ENCODE results near the gene OBSCN.

Gene OBSCN

GRCh38 chr1:228277491-228278431 is 69.9 kb downstream of the OBSCN start:
- no peak for DNase-seq (ENCODE audit: low spot score)

DNA sequence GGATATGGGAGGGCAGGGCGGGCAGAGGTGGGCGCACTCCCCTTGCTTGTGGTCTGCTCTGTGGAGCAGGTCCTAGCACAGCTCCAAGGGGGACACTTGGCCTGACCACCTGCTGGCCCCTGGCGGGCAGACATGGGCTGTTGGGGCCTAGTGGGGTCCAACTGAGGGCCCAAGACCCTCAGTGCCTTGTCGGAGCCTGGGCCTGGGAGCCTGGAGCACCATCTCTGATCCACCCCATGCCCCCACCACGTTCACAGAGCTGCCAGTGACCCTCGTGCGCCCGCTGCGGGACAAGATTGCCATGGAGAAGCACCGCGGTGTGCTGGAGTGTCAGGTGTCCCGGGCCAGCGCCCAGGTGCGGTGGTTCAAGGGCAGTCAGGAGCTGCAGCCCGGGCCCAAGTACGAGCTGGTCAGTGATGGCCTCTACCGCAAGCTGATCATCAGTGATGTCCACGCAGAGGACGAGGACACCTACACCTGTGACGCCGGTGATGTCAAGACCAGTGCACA is 70.6 kb downstream of the OBSCN start:
- DNase-seq (ENCODE audit: low spot score): no peak

DNA sequence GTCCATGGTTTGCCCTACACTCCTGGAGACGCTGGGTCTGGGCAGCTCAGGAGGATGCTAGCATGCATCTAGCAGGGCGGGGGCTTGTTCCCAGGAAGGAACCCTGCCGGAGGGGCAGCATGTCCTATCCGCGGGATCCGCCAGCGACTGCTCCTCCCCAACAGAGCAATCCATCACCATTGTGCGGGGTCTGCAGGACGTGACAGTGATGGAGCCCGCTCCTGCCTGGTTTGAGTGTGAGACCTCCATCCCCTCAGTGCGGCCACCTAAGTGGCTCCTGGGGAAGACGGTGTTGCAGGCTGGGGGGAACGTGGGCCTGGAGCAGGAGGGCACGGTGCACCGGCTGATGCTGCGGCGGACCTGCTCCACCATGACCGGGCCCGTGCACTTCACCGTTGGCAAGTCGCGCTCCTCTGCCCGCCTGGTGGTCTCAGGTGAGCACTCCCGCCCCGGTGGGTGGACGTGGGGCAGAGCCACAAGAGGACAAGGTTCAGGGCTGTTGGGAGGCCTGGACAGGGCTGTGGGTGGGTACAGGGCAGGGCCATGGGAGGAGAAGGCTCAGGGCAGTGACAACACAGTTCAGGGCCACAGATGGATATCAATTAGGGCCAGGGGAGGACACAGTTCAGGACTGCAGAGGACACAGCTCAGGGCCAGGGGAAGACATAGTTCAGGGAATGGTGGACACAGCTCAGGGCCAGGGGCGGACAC is 71.3 kb downstream of the OBSCN start:
- no peak for DNase-seq (ENCODE audit: low spot score)

- DNase-seq (ENCODE audit: low spot score): no peak
These were observed 71.9 kb downstream of the OBSCN start for GRCh38 chr1:228279722-228280105.

- no peak for DNase-seq (ENCODE audit: low spot score)
These were observed 72.5 kb downstream of the OBSCN start for GRCh38 chr1:228280106-228280901.

DNA sequence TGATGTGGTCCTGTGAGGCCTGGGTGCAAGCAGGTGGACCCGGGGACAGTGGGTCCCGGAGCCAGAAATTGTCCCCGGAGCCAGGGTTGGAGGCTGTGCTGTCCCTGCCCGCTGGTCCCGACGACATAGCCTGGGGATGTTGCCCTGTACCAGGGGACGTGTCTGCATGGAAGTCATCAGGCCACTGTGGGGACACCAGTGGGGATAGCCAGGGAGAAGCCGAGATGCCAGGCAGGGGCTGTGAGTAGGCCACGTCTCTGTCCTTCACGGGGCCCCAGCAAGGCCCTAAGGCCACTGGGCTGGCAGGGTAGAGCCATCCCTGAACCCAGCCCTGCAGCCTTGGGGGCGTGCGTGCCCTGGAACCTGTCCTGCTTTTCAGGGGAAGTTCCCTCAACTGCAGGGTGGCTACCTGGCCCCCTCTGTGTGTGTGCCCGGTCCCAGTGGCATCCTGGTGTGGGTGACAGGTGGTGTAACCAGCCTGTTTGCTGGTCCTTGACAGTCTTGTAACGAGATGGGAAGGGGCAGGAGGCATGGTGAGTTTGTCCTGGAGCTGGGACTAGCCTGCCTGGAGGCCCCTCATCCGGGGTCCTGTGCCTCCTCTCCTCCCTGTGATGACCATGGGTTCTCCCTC is 73.2 kb downstream of the OBSCN start:
- DNase-seq (ENCODE audit: low spot score): no peak

DNA sequence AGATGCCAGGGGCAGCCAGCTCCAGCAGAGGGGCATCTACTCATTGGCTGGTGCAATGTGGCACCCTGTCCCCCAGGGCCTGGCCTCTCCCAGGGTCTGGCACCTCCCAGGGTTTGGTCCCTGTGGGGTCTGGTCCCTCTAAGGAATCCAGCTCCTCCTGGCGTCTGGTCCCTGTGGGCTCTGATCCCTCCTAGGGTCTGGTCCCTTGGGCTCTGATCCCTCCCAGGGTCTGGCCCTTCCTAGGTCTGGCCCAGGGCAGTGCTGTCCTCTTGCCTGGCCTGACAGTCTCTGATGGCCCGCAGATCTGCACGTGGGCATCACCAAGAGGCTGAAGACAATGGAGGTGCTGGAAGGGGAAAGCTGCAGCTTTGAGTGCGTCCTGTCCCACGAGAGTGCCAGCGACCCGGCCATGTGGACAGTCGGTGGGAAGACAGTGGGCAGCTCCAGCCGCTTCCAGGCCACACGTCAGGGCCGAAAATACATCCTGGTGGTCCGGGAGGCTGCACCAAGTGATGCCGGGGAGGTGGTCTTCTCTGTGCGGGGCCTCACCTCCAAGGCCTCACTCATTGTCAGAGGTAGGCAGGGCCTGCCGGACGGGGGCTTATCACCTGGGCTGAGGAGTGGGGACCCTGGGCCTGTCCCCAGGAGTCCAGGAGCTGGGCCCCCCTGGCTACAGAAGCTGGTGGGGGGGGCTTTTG is 73.9 kb downstream of the OBSCN start:
- no peak for DNase-seq (ENCODE audit: low spot score)

- no peak for DNase-seq (ENCODE audit: low spot score)
These were observed 74.6 kb downstream of the OBSCN start for GRCh38 chr1:228282329-228283042.

DNA sequence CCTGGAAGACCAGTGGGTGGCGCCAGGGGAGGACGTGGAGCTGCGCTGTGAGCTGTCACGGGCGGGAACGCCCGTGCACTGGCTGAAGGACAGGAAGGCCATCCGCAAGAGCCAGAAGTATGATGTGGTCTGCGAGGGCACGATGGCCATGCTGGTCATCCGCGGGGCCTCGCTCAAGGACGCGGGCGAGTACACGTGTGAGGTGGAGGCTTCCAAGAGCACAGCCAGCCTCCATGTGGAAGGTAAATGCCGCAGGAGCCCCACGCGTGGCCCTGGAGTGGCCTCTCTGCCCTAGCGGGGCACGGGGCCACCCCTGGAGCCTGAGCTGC is 75.2 kb downstream of the OBSCN start:
- DNase-seq (ENCODE audit: low spot score): no peak

- DNase-seq (ENCODE audit: low spot score): no peak
These were observed 75.8 kb downstream of the OBSCN start for GRCh38 chr1:228283476-228284147.

DNA sequence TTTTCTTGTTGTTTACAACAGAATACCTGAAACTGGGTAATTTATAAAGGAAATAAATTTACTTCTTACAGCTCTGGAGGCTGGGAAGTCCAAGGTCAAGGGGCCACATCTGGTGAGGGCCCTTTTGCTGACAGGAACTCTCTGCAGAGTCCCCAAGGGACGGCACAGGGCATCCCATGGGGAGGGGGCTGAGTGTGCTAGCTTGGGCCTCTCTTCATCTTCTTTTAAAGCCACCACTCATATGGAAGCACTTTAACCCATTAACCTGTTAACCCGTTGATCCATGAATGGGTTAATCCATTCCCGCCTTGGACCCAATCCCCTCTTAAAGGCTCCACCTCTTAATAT is 76.3 kb downstream of the OBSCN start:
- no peak for DNase-seq (ENCODE audit: low spot score)

DNA sequence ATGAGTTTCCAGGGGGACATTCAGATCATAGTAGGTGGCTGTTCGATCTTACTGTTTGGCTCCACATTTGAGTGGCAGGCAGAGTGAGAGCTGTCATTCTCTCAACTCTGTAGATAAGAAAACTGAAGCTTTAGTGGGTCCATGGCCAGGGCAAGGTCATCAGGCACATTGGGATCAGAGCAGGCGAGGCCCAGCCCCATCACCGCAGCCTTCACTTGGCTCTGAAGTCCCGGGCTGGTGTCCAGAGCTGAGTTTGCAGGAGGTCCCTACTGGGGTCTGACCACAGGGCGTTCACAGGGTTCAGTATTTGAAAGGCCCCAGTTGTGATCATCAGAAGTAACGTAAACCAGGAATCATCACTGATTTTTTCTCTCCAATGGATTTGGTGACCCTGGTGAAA is 76.7 kb downstream of the OBSCN start:
- no peak for DNase-seq (ENCODE audit: low spot score)

- no peak for DNase-seq (ENCODE audit: low spot score)
These were observed 78.0 kb downstream of the OBSCN start for GRCh38 chr1:228285661-228286504.

GRCh38 chr1:228286505-228287417 is 78.9 kb downstream of the OBSCN start:
- DNase-seq (ENCODE audit: low spot score): no peak

GRCh38 chr1:228287541-228288425 is 79.9 kb downstream of the OBSCN start:
- no peak for DNase-seq (ENCODE audit: low spot score)

DNA sequence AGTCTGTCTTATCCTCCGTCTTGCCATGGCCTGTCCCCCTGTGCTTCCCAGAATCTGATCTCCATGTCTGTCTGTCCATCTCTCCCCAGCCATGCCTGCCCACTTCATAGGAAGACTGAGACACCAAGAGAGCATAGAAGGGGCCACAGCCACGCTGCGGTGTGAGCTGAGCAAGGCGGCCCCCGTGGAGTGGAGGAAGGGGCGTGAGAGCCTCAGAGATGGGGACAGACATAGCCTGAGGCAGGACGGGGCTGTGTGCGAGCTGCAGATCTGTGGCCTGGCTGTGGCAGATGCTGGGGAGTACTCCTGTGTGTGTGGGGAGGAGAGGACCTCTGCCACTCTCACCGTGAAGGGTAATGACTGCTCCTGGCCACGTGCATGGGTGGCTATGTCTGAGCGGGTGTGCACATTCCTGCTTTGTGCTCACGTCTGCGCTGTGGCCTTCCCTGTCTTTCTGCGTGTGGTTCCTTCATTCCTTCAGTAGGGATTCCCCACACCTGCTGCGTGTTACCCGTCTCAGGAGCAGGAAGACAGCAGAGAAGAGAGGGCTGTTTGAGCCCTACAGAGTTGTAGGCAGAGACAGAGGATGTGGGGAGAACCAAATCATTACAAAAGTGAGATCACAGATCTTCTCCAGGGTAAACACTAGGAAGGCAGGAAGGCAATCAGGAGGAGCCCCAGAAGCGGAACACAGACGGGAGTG is 80.8 kb downstream of the OBSCN start:
- no peak for DNase-seq (ENCODE audit: low spot score)
